GM12892 (cell line): Measurements from ENCODE around the gene ARMC6.

ENCODE experiments used
- DNase-seq: peaks from one replicate; pipeline ENCODE4 v3.0.0; 2011; ENCODE audit not compliant: insufficient read length
- FAIRE-seq: peaks from 2 replicates; lab custom pipeline; 2011; peaks lifted over from hg19 to GRCh38; lab: Jason Lieb, UNC
- POLR2A ChIP-seq: IDR thresholded peaks from 2 replicates; pipeline ENCODE4 v1.6.1; 2011; ENCODE audit warnings: low read depth, low read length, control low read depth
- POLR2AphosphoS5 ChIP-seq: IDR thresholded peaks from 2 replicates; pipeline ENCODE4 v1.6.1; 2011; ENCODE audit warnings: low read depth, low read length, control low read depth
- TAF1 ChIP-seq: IDR thresholded peaks from 2 replicates; pipeline ENCODE4 v1.6.1; 2011; ENCODE audit warnings: low read depth, mild to moderate bottlenecking, control low read depth, low read length, borderline replicate concordance

The ARMC6 gene

GRCh38 chr19:19068659-19069654, 35.6 kb downstream of the ARMC6 start:
- FAIRE-seq (no peak), DNase-seq (no peak)
- TF ChIP-seq TAF1 (no peak), POLR2AphosphoS5 (no peak), POLR2A (no peak)

- FAIRE-seq (no peak), DNase-seq (no peak)
- TF ChIP-seq POLR2AphosphoS5, result no peak
- TF ChIP-seq TAF1, result no peak
- TF ChIP-seq POLR2A, result no peak
These were observed 38.5 kb downstream of the ARMC6 start for GRCh38 chr19:19071897-19072296.

- FAIRE-seq (no peak), DNase-seq (no peak)
- TF ChIP-seq POLR2AphosphoS5 (no peak), POLR2A (no peak), TAF1 (no peak)
These were observed 40.9 kb downstream of the ARMC6 start for GRCh38 chr19:19074196-19074882.

- FAIRE-seq, result no peak
- TF ChIP-seq TAF1 (no peak), POLR2AphosphoS5 (no peak), POLR2A (no peak)
- DNase-seq, result no peak
These were observed 41.7 kb downstream of the ARMC6 start for GRCh38 chr19:19075126-19075525.

- no peak for FAIRE-seq
These were observed 43.1 kb downstream of the ARMC6 start for GRCh38 chr19:19076476-19076875.

GRCh38 chr19:19077103-19077502, 43.7 kb downstream of the ARMC6 start:
- FAIRE-seq, result no peak
- TF ChIP-seq POLR2AphosphoS5 (no peak), POLR2A (no peak), TAF1 (no peak)
- no peak for DNase-seq

More at GRCh38 chr19:19076476-19076875, 43.1 kb downstream of the ARMC6 start:
- TF ChIP-seq TAF1, result no peak
- no peak for DNase-seq

- DNase-seq (no peak), FAIRE-seq (no peak)
- TF ChIP-seq TAF1 (no peak), POLR2AphosphoS5 (no peak), POLR2A (no peak)
These were observed 45.4 kb downstream of the ARMC6 start for GRCh38 chr19:19078801-19079200.

- no peak for DNase-seq
- FAIRE-seq, result no peak
- no peak for TF ChIP-seq TAF1
These were observed 46.2 kb downstream of the ARMC6 start for GRCh38 chr19:19079571-19079970.

GRCh38 chr19:19081642-19082151, 48.3 kb downstream of the ARMC6 start:
- TF ChIP-seq POLR2A (no peak), POLR2AphosphoS5 (no peak)
- FAIRE-seq (no peak), DNase-seq (no peak)

GRCh38 chr19:19083413-19084178, 50.2 kb downstream of the ARMC6 start:
- no peak for FAIRE-seq
- no peak for DNase-seq
- TF ChIP-seq POLR2AphosphoS5 (no peak), TAF1 (no peak), POLR2A (no peak)

GRCh38 chr19:19087676-19088075, 54.3 kb downstream of the ARMC6 start:
- peak; percentile 10 for DNase-seq
- TF ChIP-seq POLR2A (no peak), TAF1 (no peak), POLR2AphosphoS5 (no peak)
- FAIRE-seq, result no peak
